NB4 (cell line): ENCODE measurements around the gene DUT.

Source experiments
- CTCF ChIP-seq: IDR thresholded peaks from one replicate; pipeline ENCODE4 v1.5.1; 2012; ENCODE audit warnings: low read depth, low read length
- MAX ChIP-seq: IDR thresholded peaks from 2 replicates; pipeline ENCODE4 v1.6.1; 2011; ENCODE audit warnings: low read depth, low read length
- MYC ChIP-seq: IDR thresholded peaks from 2 replicates; pipeline ENCODE4 v1.6.1; 2011; ENCODE audit warnings: low read depth, low read length
- POLR2A ChIP-seq: IDR thresholded peaks from 2 replicates; pipeline ENCODE4 v1.6.1; 2011; ENCODE audit warnings: mild to moderate bottlenecking; ENCODE audit not compliant: insufficient read length; ENCODE audit errors: extremely low read depth

GRCh38 chr15:48365575-48365974, 34.3 kb downstream of the DUT start:
- TF ChIP-seq CTCF = no peak
- no peak for TF ChIP-seq MAX
- no peak for TF ChIP-seq POLR2A
- no peak for TF ChIP-seq MYC
